NCI-H2081 treated with DMSO at 0.1 percent for 48 hours (cell line): ENCODE measurements around the gene PODN.

ENCODE experiments used
- DNase-seq: peaks from one replicate; lab custom pipeline; 2025; lab: John Stamatoyannopoulos, UW

Gene PODN

GRCh38 chr1:53132176-53132575 lies 70.2 kb downstream of the PODN start:
- no peak for DNase-seq

- DNase-seq: no peak
These were observed 71.4 kb downstream of the PODN start for GRCh38 chr1:53133261-53134041.

GRCh38 chr1:53134042-53134485 lies 72.1 kb downstream of the PODN start:
- no peak for DNase-seq
